HG03439 (cell line): Measurements from ENCODE around the gene CELF4.

Source experiments
- ATAC-seq: cut with Tn5 transposase; IDR thresholded peaks from one replicate; pipeline ENCODE4 v1.9.1; 2021; ENCODE audit warnings: mild to moderate bottlenecking, moderate library complexity; ENCODE audit not compliant: unreplicated experiment

Gene CELF4

DNA sequence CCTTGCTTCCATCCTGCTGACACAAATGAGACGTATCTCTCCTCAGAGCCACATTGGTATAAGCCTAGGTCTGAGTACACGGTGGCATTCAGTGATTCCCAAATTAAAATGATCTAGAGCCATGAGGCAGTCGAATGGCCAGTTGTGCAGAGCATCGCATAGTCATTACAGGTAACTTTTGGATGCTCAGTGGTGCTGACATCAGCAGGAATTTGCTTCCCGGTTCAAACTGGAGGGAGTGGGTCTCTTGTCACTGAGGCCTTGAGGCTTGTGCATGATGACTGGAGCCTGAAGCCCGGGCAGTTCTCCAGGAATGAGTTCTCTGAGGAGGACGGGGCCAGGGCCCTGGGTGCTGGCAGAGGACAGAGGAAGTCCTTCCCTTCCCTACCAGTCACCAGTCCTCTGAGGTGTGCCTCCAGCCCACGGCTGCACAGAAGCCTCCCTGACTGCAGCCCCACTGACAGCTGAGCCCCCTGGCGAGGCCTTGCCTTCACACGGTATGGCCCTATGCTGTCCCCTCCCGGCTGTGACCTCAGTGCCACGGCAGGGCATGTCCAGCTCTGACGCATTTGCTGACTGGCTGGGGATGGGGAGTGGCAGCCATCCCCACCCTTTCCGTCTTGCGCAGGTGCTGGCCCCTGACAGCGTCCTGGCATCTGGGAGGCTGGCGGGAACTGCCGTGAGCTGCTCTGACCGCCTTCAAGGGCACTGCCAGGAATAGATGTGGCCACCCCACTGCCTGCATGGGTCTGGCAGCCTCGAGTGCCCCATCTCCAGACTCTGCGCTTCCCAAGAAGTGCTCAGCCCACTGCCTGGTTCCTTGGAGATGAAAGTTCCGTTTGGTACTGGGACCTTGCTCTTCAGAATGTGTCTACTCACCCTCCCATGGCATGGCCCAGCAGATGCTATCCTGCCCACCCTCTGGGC is 117.4 kb downstream of the CELF4 start:
- ATAC-seq: no peak

DNA sequence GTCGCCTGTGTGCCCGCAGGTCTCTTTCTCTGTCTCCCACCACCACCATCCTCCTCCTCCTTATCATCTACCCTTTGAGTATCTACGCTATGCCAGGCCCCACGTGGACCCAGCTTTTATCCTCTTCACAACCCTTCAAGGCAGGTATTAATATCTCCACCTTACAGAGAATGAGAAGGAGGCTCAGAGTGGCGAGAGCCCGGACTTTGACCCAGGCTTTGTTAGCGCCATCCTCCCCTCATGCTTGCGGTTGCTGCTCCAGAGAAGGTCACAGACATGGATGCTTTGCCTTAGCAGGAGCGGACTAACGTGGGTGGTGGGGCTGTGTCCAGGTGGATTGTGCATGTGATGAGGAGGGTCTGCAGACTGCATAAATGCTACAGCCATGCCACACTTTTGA is 119.8 kb downstream of the CELF4 start:
- ATAC-seq: no peak

DNA sequence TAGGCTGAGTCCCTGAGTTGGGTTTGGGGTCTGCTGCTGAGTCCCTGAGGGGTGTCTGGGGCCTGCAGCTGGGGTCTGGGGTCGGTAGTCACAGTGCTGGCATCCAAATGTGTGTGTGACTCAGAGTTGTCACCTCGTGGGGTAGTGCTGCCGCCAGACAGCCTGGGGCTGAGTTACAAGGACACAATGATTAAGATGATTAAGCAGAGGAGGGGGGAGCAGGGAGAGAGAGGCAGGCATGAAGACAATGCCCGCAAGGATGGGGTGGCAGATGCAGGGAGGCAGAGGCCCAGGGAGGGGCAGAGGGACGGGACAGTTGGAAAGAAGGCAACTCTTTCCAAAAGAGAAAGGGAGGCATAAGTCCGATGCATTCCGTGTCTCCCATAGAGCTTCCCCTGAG is 120.2 kb downstream of the CELF4 start:
- ATAC-seq: no peak

DNA sequence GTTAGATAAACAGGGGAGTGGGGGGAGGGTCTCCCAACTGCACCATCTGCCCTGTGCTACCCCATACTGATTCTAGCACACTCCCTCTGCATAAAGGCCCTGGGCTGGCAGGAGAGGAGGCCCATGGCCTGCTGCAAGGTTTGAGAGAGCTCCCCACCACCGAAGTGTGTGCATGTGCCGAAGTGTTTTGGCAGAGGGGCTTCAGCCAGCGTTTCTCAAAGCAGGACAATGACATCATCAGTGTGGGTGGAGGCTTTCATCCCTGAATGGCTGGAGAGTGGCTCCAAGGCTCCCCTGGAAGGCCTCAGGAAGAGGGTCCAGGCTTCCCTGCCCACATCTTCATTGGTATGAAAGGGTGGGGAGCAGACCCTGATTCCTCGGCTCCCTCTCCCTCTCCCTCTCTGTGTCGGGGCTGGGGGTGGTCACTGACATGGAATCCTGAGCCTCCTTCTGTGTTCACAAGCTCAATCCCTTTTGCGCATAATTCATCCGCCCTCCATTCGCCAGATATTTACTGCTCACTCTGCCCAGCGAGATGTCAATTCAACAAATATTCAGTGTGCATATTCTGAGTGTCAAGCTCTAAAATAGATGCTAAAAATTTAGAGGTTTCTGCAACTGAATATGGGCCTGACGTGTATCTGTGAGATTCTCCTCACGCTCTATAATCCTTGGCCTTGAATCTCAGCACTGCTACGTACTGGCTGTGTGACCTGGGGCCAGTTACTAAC is 122.1 kb downstream of the CELF4 start:
- ATAC-seq: no peak

DNA sequence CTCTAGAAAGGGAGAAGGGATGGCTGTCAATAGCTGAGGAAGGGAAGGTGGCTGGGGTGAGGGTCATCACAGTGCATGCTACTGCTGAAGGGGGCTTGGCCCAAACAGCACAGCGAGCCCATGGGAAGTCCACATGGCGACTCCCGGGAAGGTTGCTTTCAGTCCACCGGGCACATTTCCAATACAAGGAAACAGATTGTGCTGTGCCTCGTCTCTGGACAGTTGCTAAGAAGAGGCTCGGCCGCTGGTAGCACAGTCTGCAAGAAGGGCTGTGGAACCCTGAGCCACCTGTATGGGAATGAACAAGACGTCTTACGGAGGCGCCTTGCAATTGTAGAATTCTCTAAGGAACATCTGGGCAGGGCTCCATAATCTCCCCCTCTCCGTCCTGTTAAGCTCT is 123.1 kb downstream of the CELF4 start:
- ATAC-seq: no peak

DNA sequence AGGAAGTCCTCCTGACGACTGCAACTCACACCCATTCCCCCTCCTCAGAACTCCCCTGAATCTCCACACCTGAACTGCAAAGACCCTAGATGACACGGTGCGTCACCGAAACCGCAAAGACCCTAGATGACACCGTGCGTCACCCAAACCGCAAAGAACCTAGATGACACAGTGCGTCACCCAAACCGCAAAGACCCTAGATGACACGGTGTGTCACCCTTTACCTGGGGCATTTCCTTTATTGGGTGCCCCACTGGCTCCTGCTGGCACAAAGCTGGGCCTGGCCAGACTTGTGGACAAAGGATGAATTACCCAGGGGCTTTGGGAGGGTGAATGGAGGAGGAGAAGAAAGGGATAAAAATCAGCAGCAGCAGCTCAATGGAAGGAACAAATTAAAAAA is 123.8 kb downstream of the CELF4 start:
- no peak for ATAC-seq

DNA sequence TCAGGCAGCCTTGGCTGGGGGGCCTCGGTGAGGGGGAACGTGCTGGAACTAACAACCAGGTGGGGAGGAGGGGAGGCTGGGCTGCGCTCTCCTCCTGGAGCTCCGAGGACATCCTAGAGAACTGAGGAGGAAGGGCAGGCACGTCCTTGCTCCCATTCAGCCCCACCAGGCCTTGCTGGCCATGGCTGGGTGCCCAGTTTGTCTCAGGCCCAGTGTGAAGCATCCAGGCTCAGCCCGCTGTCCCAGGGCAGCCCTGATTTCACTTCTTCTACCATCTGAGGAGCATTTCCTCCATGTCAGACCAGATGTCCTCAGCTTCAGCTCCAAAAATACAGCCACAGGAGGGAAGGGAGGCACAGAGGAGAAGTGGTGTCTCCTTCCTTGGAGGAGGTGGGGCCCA is 125.4 kb downstream of the CELF4 start:
- no peak for ATAC-seq

DNA sequence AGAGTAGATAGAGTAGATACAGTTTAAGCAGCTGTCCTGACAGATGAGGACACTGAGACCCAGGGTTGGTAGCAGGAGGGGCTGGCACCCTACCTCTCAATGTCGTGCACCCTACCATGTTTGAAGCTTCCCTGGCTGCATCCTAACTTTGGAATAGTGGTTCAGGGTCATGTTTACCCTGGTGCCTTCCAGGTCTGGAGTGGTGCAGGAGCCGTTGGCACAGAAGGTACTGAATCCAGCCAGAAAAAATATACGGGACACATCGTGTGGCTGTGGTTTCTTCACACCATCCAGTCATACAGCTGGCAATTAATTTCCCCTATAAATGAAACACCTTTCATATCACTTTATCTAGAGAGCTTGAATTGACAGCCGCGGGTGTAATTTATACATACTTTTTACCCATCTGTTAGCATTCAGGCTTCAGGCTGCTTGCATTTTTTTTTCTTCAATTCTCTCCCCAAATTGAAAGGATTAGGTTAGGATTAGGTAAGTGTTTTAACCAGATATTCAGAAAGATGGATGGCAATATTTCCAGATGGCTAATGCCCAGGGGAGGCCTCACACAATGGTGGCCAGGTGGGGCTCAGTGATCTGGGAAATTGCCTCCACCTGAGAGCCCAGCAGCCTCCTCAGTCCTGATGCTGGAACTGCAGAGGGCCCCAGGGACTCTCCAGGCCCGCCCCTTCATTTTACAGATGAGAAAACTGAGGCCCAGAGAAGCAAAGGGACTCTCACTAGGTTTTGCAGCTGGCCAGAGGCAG is 127.0 kb downstream of the CELF4 start:
- no peak for ATAC-seq

DNA sequence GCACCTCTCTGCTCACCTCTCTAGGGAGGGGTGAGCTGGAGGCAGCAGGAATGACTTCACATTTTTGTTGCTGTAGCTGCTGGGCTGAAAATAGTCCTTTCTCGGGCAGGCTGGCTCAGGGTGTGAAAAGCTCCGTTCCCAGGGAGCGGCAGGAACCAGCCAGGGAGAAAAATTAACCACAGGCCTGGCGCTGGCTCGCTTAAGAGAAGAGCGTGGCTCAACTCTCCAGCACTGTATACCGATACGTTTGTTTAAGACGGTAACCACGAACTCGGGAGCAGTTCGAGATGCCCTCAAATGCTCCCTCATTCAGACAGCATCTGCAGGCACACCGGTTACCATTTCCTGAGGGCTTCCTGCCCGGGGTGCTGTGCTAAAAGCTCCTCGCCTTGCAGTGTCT is 129.6 kb downstream of the CELF4 start:
- ATAC-seq: no peak

DNA sequence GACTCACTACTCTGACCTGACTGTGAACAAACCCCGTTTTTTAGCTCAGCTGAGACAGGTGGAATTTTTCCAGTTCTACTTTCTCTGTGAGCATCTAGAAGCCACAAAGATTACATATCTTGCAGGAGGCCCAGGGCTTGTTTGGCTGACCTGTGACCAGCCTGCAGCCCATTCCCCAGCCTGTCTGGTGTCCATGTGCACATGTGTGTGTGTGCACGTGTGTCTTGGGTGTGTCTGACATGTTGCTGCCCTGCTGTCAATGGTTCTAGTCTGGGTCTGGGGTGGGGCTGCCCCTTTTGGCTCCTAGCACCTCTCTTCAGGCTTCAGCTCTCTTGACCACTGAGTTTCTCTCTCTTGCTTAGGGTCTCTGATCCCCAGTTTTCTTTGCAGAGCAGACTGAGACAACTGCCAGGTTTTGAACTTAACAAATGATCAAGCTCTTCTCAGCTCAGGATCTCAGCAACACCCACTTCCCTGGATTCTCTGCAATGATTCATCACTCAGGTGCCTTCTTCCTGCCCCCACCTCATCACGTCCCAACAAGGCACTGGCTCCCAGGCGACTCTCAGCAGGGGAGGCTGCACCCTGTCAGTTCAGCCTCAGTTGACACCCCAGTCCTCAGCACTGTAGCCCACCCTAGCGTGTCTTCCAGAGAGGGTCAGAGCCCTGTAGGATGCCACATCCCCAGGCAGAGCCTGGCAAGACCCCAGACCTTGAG is 130.3 kb downstream of the CELF4 start:
- no peak for ATAC-seq

DNA sequence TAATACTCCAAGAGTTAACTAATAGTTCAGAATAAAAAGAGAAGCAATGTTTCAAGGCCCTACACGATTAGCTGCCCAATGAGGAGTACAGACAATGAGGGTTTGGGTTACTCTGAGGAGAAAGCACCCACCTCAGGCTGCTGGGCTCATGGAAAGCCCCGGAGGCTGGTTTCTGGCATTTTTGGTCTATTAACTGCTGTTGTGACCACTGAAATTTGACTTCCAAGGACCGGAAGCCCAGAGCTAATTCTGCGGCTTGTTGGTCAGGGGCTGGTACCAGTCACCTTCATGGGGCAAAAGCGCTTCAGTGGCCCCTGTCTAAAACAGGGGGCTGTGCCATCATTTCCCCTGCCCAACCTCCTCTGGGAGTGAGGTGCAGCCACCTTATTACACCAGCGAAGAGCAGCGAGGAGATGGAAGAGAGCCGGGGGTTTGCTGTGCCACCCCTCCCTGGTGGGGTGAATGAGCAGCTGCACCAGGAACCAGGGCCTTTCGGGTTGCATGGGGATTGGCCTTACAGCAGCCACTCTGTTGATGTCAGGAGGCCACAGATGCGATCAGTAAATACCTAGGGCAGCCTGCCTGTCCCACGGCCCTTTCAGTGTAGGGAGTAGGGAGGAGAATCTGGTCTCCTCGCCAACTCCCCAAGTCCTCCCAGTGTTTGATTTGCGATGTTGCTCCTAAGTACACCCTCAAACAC is 131.3 kb downstream of the CELF4 start:
- no peak for ATAC-seq

DNA sequence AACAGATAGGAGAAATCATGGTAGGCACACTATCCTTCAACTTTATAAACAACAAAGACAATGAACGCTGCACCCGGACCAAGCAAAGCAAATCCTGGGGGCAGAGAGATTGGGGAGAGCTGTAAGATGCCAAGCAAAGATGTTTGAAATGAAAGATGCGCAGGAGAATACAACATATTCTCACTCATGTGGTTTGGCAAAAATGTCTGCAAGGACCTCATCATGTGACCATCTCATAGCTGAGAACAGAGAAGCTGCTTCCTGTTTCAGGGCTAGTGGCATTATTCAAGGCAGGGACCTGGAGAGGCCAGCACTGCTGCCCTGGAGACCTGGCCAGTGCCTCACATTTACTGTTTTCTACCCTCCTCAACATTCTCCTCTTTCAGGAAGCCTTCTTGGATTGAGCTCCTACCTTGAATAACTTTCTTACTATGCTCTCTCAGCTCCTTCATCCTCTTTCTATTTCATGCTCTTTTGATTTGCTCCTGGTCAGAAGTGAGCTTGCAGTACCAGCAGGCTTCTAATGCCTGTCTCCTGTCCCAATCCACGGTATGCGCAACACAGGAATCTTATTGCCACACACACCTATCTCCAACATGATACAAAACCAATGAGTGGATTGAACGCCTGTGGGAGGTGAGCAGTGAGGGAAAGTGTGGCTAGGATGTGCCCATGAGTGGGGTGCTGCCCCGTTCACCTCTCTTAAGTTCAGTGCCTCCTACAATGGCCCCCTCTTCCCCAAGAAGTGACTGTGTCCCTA is 133.0 kb downstream of the CELF4 start:
- ATAC-seq: no peak

DNA sequence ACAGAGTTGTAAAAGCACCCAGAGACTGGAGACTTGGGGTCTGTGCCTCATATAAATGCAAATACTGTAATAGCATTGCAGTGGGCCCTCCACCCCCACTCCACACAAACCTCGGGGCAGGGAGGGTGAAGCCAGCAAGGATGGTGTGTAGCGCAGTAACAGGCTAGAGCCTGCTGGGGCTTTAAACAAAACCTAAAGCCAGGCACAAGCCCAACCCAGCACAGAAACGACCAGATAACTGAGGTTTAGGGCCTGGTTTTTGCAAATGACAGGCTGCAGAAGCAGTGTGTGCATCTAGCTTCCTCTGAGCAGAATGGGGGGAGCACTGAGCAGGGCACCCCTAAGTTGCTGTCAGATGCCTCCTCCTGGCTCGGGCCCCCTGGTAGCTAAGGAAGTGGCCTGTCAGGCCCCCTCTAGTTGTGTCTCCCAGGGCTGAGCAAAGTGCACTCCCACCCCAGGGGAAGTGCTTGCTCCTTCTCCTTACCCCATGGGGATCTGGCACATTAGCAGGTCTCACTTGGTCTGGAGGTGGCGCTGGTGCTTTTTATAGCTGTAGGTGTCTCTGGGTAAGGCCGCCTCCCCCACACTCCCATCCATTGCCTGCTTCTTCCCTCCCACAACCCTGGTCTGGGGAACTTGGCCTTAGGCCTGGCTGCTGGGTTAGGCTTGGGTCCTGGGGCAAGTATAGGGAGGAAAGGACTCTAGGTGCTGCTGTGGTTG is 135.1 kb downstream of the CELF4 start:
- ATAC-seq: no peak

DNA sequence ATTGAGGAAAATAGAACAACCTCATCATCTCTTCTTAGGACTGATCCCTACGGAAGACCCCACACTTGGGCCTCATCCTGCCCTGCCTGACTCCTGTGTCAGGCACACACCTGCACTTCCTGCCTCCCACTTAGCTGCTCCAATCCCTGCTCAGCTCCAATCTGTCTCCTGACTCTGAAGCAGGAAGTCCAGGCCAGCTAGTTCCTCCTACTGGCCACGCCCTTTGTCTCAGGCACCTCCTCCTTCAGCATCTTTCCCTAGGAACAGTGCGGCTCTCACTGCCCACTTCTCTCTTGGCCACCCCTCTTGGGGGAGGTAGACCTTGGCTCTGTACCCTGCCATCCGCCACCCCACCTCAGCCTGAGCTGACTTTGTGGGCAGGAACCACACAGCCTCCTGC is 135.8 kb downstream of the CELF4 start:
- ATAC-seq: no peak

DNA sequence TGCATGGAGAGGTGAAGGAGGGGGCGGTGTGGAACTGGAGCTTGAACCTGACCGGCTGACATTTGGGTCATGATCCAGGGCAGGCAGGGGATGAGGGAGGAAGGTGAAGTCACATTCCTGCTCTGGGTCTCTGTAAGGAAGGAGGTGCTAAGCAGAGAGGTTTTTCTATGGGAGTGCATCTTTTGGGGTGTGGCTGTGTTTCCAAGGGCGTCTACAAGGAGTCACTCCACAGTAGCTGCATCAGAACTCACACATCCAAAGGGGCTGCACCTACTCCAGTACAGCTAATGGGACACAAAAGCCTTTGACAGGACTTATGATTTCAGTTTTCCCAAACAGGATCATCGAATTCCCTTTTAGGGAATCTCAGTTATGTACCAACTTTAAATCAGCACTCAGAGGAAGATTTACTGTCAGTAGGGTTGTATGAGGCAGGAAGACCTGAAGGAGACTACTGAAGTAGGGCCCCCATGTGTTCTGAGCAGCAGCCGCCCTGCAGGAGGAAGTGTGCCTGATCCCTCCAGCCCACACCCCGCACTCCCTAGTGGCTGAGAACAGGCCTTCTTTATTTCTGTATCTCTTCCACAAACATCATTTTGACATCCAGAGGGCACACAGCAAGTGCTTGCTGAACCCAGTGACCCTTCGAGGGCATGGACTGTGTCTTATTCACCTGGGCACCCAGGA is 137.2 kb downstream of the CELF4 start:
- ATAC-seq: no peak

DNA sequence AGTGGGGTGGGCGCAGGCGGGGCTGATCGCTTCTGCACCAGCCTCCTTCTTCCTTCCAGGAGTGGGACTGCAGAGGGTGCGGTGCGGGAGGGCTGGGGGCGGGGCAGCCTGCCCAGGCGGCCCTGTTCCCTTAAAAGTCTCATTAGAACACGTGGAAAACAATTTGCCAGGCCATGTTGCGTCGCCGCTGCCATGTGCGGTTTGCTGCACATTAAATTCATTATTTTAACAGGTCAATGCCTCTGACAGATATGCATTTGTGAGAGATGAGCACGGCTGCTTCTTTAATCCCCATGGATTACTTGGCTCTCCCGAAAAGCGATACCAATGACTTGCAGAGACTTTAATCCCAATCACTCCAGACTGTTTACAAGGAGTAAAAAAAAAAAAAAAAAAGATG is 139.0 kb downstream of the CELF4 start:
- no peak for ATAC-seq

DNA sequence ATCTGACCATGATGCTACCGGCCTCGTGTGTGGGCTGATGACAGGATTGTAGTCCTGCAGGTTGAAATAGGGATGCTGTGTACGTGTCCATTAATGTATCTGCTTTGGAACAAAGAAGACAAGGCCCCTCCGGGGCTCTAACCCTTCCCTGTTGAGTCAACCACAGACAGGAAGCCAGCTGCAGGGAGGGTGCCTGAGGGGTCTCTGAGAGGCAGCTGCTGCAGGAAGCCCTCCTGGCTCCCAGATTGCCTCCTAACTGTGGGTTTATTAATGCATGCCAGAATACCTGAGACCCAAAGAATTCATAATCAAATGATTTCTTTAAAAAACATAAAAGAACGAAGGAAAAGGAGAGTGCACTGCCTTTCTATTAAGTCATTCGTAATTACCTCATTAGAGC is 140.4 kb downstream of the CELF4 start:
- ATAC-seq: no peak

DNA sequence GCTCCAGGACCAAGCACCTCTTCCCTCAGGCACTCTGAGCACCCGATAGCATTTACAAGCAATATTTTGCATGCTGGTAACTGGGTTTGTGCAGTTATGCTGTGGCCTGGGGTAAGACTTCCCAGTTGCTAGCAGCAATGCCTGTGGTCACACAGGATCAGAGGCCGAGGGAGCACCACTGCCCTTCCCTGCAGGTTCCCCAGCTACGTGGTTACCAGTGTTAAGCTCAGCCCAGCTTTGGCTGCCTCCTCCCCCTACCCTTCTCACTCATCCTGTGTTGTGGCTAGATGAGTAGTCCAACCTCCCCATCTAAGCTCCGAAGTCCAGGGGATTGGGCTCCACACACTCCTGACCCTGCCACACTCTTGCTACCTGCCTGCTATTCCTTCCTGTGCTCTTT is 141.1 kb downstream of the CELF4 start:
- ATAC-seq: no peak
